Measurements from ENCODE around the gene UBE2E2. TPM values are rescaled to one million over a fixed set of nuclear protein-coding genes. Genes with fewer than 3 reads are reported as not detected.

Gene UBE2E2
- total RNA-seq, 1 experiment from 2014 or later, result 64.3 TPM

DNA sequence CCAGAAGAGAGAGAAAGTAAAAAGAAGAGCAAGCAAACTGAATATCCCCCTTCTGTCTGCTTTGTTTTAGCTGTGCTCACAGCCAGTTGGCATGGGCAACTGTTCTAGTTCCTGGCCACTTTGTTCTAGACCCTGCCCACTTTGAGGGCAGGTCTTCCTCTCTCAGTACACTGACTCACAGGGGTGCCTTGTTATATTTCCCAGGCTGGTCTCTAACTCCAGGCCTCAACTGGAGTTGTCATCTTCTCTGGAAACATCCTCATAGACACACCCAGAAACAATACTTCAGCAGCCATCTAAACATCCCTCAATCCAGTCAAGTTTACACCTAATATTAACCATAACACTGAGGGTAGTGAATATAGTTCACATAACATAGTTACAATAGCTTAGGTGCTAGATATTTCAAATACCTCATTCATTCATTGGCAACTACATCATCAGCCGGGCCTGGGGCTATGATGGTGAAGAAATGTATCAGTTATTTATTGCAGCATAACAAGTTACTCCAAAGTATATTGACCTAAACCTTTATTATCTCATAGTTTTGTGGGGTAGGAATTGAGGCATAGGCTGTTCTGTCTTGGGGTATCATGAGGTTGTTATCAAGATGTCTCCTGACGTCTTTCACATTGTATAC is 106.0 kb downstream of the UBE2E2 start:
- H3K36me3 Mint-ChIP-seq (ENCODE audit: insufficient read depth, unreplicated experiment), result peaks cover 5% of the 10 kb centered on the region
- no peaks in the 10 kb centered on the region for H3K9me3 Mint-ChIP-seq (ENCODE audit: unreplicated experiment)
- H3K27me3 Mint-ChIP-seq (ENCODE audit: insufficient read depth, unreplicated experiment), result no peaks in the 10 kb centered on the region
- no TSS peak for BruUV-seq (replicated peaks)
- no peak for DNase-seq (ENCODE audit: unreplicated experiment)
- peaks cover 25% of the 10 kb centered on the region for H3K4me1 Mint-ChIP-seq (ENCODE audit: insufficient read depth, unreplicated experiment)
- CTCF ChIA-PET, result interaction anchor here (0.6 kb wide), 1 partner anchor 282 kb away, joined by 3 read pairs; no protein-coding TSS in a partner anchor
- POLR2A ChIA-PET, result interaction anchor here (0.8 kb wide), 1 partner anchor 13 kb away, joined by 3 read pairs; no protein-coding TSS in a partner anchor
- intact Hi-C loops (cut with micrococcal nuclease), result no loop called here
- no peak overlapping the region for H3K4me3 Mint-ChIP-seq (ENCODE audit: unreplicated experiment)
- TF ChIP-seq, protein P1, sequence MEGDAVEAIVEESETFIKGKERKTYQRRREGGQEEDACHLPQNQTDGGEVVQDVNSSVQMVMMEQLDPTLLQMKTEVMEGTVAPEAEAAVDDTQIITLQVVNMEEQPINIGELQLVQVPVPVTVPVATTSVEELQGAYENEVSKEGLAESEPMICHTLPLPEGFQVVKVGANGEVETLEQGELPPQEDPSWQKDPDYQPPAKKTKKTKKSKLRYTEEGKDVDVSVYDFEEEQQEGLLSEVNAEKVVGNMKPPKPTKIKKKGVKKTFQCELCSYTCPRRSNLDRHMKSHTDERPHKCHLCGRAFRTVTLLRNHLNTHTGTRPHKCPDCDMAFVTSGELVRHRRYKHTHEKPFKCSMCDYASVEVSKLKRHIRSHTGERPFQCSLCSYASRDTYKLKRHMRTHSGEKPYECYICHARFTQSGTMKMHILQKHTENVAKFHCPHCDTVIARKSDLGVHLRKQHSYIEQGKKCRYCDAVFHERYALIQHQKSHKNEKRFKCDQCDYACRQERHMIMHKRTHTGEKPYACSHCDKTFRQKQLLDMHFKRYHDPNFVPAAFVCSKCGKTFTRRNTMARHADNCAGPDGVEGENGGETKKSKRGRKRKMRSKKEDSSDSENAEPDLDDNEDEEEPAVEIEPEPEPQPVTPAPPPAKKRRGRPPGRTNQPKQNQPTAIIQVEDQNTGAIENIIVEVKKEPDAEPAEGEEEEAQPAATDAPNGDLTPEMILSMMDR (IDR thresholded peaks at IDR 0.05; ENCODE audit: unreplicated experiment), result no peak
- no peak overlapping the region for H3K27ac Mint-ChIP-seq (ENCODE audit: low read depth, unreplicated experiment)

DNA sequence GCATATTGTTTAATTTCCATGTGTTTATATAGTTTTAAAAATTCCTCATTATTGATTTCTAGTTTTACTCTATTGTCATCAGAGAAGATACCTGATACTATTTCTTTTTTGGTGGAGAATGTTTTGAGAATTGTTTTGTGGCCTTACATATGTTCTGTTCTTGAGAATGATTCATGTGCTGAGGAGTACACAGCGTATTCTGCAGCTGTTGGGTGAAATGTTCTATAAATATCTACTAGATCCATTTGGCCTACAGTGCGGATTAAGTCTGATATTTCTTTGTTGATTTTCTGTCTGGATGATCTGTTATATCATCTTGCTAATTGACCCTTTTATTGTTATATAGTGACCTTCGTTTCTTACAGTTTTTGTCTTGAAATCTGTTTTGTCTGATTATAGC is 109.7 kb downstream of the UBE2E2 start:
- H3K27ac Mint-ChIP-seq (ENCODE audit: low read depth, unreplicated experiment), result peak overlapping the region; percentile 90
- POLR2A ChIA-PET, result no interaction called here
- no peak for DNase-seq (ENCODE audit: unreplicated experiment)

DNA sequence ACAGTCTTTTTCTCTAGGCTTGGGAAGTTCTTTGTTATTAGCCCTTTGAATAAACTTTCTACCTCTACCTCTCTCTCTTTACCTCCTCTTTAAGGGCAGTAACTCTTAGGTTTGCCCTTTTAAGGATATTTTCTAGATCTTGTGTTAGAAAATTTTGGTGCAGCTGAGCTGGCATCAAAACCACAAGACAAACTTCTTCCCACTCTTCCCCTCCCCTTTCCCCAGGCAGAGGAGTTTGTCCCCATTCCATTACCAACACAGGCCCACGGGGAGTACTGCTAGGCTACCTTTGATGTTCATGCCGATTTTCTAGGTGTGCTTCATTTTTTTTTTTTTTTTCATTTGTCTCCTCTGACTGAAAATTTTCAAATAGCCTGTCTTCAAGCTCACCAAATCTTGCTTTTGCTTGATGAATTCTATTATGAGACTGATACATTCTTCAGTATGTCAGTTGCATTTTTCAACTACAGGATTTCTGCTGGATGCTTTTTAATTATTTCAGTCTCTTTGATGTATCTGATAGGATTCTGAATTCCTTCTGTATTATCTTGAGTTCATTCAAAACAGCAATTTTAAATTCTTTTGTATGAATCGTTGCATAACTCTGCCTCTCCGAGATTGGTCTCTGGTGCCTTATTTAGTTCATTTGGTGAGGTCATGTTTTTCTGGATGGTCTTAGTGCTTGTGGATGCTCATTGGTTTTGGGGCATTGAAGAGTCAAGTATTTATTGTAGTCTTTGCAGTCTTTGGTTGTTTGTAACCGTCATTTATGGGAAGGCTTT is 112.0 kb downstream of the UBE2E2 start:
- POLR2A ChIA-PET, result no interaction called here
- CTCF ChIA-PET, result no interaction called here

More for the DNA sequence above, 109.7 kb downstream of the UBE2E2 start:
- peaks cover 35% of the 10 kb centered on the region for H3K4me1 Mint-ChIP-seq (ENCODE audit: insufficient read depth, unreplicated experiment)
- CTCF ChIA-PET, result no interaction called here
- H3K36me3 Mint-ChIP-seq (ENCODE audit: insufficient read depth, unreplicated experiment), result peaks cover 5% of the 10 kb centered on the region
- TF ChIP-seq, protein P1 (IDR thresholded peaks at IDR 0.05; ENCODE audit: unreplicated experiment), result no peak
- peak overlapping the region; percentile 38 for H3K4me3 Mint-ChIP-seq (ENCODE audit: unreplicated experiment)
- H3K27me3 Mint-ChIP-seq (ENCODE audit: insufficient read depth, unreplicated experiment), result no peaks in the 10 kb centered on the region
- BruUV-seq (replicated peaks), result no TSS peak
- no peaks in the 10 kb centered on the region for H3K9me3 Mint-ChIP-seq (ENCODE audit: unreplicated experiment)
- intact Hi-C loops (cut with micrococcal nuclease), result no loop called here

DNA sequence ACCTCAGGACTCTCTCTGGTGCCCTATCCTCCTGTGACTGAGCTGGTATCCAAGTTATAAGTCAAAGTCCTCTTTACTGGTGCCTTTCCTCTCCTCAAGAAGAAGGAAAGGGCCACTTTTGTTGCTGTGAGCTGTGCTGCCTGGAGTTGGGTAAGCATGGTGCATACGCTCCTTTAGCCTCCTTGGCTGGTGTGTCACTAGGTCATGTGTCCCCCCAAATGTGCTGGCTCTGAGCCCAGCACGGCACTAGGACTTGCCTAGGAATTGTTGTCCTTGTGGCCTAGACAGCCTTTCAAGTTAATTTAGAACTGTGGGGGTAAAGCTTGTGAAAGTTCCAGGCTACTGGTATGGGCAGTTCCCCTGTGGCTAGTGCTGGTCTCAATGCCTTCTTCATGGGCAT is 113.8 kb downstream of the UBE2E2 start:
- POLR2A ChIA-PET, result interaction anchor here (1.0 kb wide), 1 partner anchor 13 kb away, joined by 3 read pairs; no protein-coding TSS in a partner anchor
- no peaks in the 10 kb centered on the region for H3K27me3 Mint-ChIP-seq (ENCODE audit: insufficient read depth, unreplicated experiment)
- no peak overlapping the region for H3K27ac Mint-ChIP-seq (ENCODE audit: low read depth, unreplicated experiment)
- intact Hi-C loops (cut with micrococcal nuclease), result no loop called here
- no peaks in the 10 kb centered on the region for H3K36me3 Mint-ChIP-seq (ENCODE audit: insufficient read depth, unreplicated experiment)
- H3K4me1 Mint-ChIP-seq (ENCODE audit: insufficient read depth, unreplicated experiment), result peaks cover 27% of the 10 kb centered on the region
- BruUV-seq (replicated peaks), result no TSS peak
- no peak overlapping the region for H3K4me3 Mint-ChIP-seq (ENCODE audit: unreplicated experiment)
- DNase-seq (ENCODE audit: unreplicated experiment), result no peak
- H3K9me3 Mint-ChIP-seq (ENCODE audit: unreplicated experiment), result no peaks in the 10 kb centered on the region
- CTCF ChIA-PET, result no interaction called here
- TF ChIP-seq, protein P1 (IDR thresholded peaks at IDR 0.05; ENCODE audit: unreplicated experiment), result no peak

More for the DNA sequence above, 112.0 kb downstream of the UBE2E2 start:
- no peak overlapping the region for H3K4me3 Mint-ChIP-seq (ENCODE audit: unreplicated experiment)
- H3K36me3 Mint-ChIP-seq (ENCODE audit: insufficient read depth, unreplicated experiment), result no peaks in the 10 kb centered on the region
- H3K27ac Mint-ChIP-seq (ENCODE audit: low read depth, unreplicated experiment), result peak overlapping the region; percentile 72
- no TSS peak for BruUV-seq (replicated peaks)
- H3K9me3 Mint-ChIP-seq (ENCODE audit: unreplicated experiment), result no peaks in the 10 kb centered on the region
- intact Hi-C loops (cut with micrococcal nuclease), result no loop called here
- no peak for DNase-seq (ENCODE audit: unreplicated experiment)
- H3K27me3 Mint-ChIP-seq (ENCODE audit: insufficient read depth, unreplicated experiment), result no peaks in the 10 kb centered on the region
- TF ChIP-seq, protein P1 (IDR thresholded peaks at IDR 0.05; ENCODE audit: unreplicated experiment), result no peak
- H3K4me1 Mint-ChIP-seq (ENCODE audit: insufficient read depth, unreplicated experiment), result peaks cover 27% of the 10 kb centered on the region

Measured in MCF 10A (cell line).